Measurements from ENCODE around the gene UBE2M.

- TF ChIP-seq CTCF (IDR thresholded peaks at IDR 0.05) (no peak), POLR2A (IDR thresholded peaks at IDR 0.05) (no peak), POLR2AphosphoS5 (IDR thresholded peaks at IDR 0.05) (no peak)
Measured at GRCh38 chr19:58586133-58586765, 27.8 kb upstream of the UBE2M start.
